Mesenchymal stem cell (in vitro differentiated cells and primary cell): ENCODE data around the gene FRYL.

Source experiments
- DNase-seq: peaks from one replicate; pipeline ENCODE4 v3.0.0-alpha.2; 2013
- H2AFZ ChIP-seq: one replicate; pipeline ENCODE4 v1.6.1; 2013; ENCODE audit warnings: low read depth, mild to moderate bottlenecking, control low read depth, inconsistent platforms, low read length, moderate library complexity
- H2AK5ac ChIP-seq: 2 replicates; pipeline ENCODE4 v1.6.1; 2013; ENCODE audit warnings: low read length, moderate library complexity, mild to moderate bottlenecking, inconsistent platforms; ENCODE audit not compliant: severe bottlenecking
- H2BK120ac ChIP-seq: one replicate; pipeline ENCODE4 v1.6.1; 2013; ENCODE audit warnings: low read depth, mild to moderate bottlenecking, inconsistent platforms, low read length, moderate library complexity
- H2BK12ac ChIP-seq, 2 experiments: one replicate each; pipeline ENCODE4 v1.6.1; 2013; ENCODE audit warnings: inconsistent platforms in 2 of 2, low read length in 2 of 2, mild to moderate bottlenecking in 2 of 2, moderate library complexity in 2 of 2, control low read depth in 1 of 2
- H2BK15ac ChIP-seq: one replicate; pipeline ENCODE4 v1.6.1; 2013; ENCODE audit warnings: mild to moderate bottlenecking, low read depth, inconsistent platforms; ENCODE audit not compliant: poor library complexity, severe bottlenecking
- H2BK5ac ChIP-seq: 2 replicates; pipeline ENCODE4 v1.6.1; 2013; ENCODE audit warnings: low read depth, mild to moderate bottlenecking, low read length, control low read depth, inconsistent platforms; ENCODE audit not compliant: poor library complexity, severe bottlenecking
- H3K14ac ChIP-seq, 2 experiments: one replicate each; pipeline ENCODE4 v1.6.1; 2013; ENCODE audit warnings: inconsistent platforms in 2 of 2, low read length in 2 of 2, control low read depth in 1 of 2, mild to moderate bottlenecking in 1 of 2, moderate library complexity in 1 of 2
- H3K18ac ChIP-seq, 2 experiments: one replicate each; pipeline ENCODE4 v1.6.1; 2013; ENCODE audit warnings: inconsistent platforms in 2 of 2, low read length in 2 of 2, control low read depth in 1 of 2, low read depth in 1 of 2, mild to moderate bottlenecking in 1 of 2
- H3K23ac ChIP-seq, 2 experiments: one replicate each; pipeline ENCODE4 v1.6.1; 2013; ENCODE audit warnings: inconsistent platforms in 2 of 2, low read length in 2 of 2, mild to moderate bottlenecking in 2 of 2, moderate library complexity in 2 of 2, control low read depth in 1 of 2
- H3K27ac ChIP-seq: 2 replicates; pipeline ENCODE4 v1.5.1; 2013; ENCODE audit warnings: mild to moderate bottlenecking, moderate library complexity, low read length, control low read depth, inconsistent platforms; ENCODE audit not compliant: poor library complexity, severe bottlenecking
- H3K27me3 ChIP-seq, 2 experiments: 2 replicates each; pipeline versions ENCODE4 v1.6.1 to v1.7.0; 2013; ENCODE audit warnings: low read length in 2 of 2, mild to moderate bottlenecking in 2 of 2, moderate library complexity in 2 of 2, control low read depth in 1 of 2, inconsistent platforms in 1 of 2; ENCODE audit not compliant: control insufficient read depth in 1 of 2, insufficient read depth in 1 of 2
- H3K36me3 ChIP-seq, 2 experiments: 2 replicates each; pipeline versions ENCODE4 v1.6.1 to v1.7.0; 2013; ENCODE audit warnings: low read length in 2 of 2, control low read depth in 1 of 2, inconsistent platforms in 1 of 2, low read depth in 1 of 2, mild to moderate bottlenecking in 1 of 2; ENCODE audit not compliant: insufficient read depth in 2 of 2, control insufficient read depth in 1 of 2
- H3K4ac ChIP-seq, 2 experiments: one replicate each; pipeline ENCODE4 v1.6.1; 2013; ENCODE audit warnings: inconsistent platforms in 2 of 2, low read length in 2 of 2, mild to moderate bottlenecking in 2 of 2, moderate library complexity in 2 of 2, control low read depth in 1 of 2, low read depth in 1 of 2
- H3K4me1 ChIP-seq: 2 replicates; pipeline ENCODE4 v1.6.1; 2013; ENCODE audit warnings: low read depth, low read length, control low read depth; ENCODE audit not compliant: control insufficient read depth, insufficient read depth
- H3K4me2 ChIP-seq: 2 replicates; pipeline ENCODE4 v1.6.1; 2013; ENCODE audit warnings: low read length, mild to moderate bottlenecking, inconsistent platforms; ENCODE audit not compliant: poor library complexity, severe bottlenecking
- H3K4me3 ChIP-seq, 2 experiments: 2 replicates each; pipeline versions ENCODE4 v1.5.1 to v1.7.0; 2013; ENCODE audit warnings: low read length in 2 of 2, mild to moderate bottlenecking in 2 of 2, control low read depth in 1 of 2, low read depth in 1 of 2; ENCODE audit not compliant: insufficient read depth in 1 of 2
- H3K79me1 ChIP-seq: replicated peaks from 2 replicates; pipeline ENCODE4 v1.6.1; 2013; ENCODE audit warnings: mild to moderate bottlenecking, control low read depth, low read length, inconsistent platforms; ENCODE audit not compliant: poor library complexity, severe bottlenecking
- H3K9ac ChIP-seq: 2 replicates; pipeline ENCODE4 v1.7.0; 2013; ENCODE audit warnings: mild to moderate bottlenecking, low read length, moderate library complexity
- H3K9me3 ChIP-seq: 2 replicates; pipeline ENCODE4 v1.7.0; 2013; ENCODE audit warnings: mild to moderate bottlenecking, low read length; ENCODE audit not compliant: control insufficient read depth
- H4K8ac ChIP-seq: one replicate; pipeline ENCODE4 v1.6.1; 2013; ENCODE audit warnings: inconsistent platforms, mild to moderate bottlenecking, low read length, moderate library complexity
- H4K91ac ChIP-seq: one replicate; pipeline ENCODE4 v1.6.1; 2013; ENCODE audit warnings: mild to moderate bottlenecking, low read length, inconsistent platforms
- WGBS: methylation state at CpG from one replicate; pipeline ENCODE4 v1.1.7; 2013; ENCODE audit warnings: mixed read lengths; 5-methylcytosine and 5-hydroxymethylcytosine counted together

The FRYL gene

GRCh38 chr4:48538358-48538757 is 241.7 kb downstream of the FRYL start:
- no peak overlapping the region for H3K4ac ChIP-seq
- no peak for DNase-seq
- H3K4me3 ChIP-seq = no peak overlapping the region
- H3K9ac ChIP-seq = no peak overlapping the region
- H3K23ac ChIP-seq = no peak overlapping the region
- H2BK15ac ChIP-seq = no peak overlapping the region
- H2BK12ac ChIP-seq = no peak overlapping the region
- no peak overlapping the region for H2AFZ ChIP-seq
- no peak overlapping the region for H2AK5ac ChIP-seq
- no peak overlapping the region for H3K14ac ChIP-seq
- no peak overlapping the region for H3K4me2 ChIP-seq
- no peak overlapping the region for H2BK5ac ChIP-seq
- H3K27ac ChIP-seq = no peak overlapping the region
- no peak overlapping the region for H4K91ac ChIP-seq
- no peak overlapping the region for H4K8ac ChIP-seq
- H3K9me3 ChIP-seq = no peaks in the 10 kb centered on the region
- H3K27me3 ChIP-seq = no peaks in the 10 kb centered on the region
- H3K18ac ChIP-seq = no peak overlapping the region
- peaks cover 10 to 71% of the 10 kb centered on the region in 2 experiments for H3K36me3 ChIP-seq
- H3K4me1 ChIP-seq = no peaks in the 10 kb centered on the region
- peaks cover 6% of the 10 kb centered on the region for H3K79me1 ChIP-seq
- no peak overlapping the region for H2BK120ac ChIP-seq

GRCh38 chr4:48526406-48526805 is 253.7 kb downstream of the FRYL start:
- Histone ChIP-seq H3K4me2 (no peak overlapping the region), H2AK5ac (no peak overlapping the region), H2BK15ac (no peak overlapping the region), H3K18ac (no peak overlapping the region), H3K23ac (no peak overlapping the region), H3K36me3 (peaks cover 15 to 91% of the 10 kb centered on the region in 2 experiments), H2BK120ac (no peak overlapping the region), H3K9ac (no peak overlapping the region), H2AFZ (no peak overlapping the region), H3K9me3 (no peaks in the 10 kb centered on the region), H3K27ac (no peak overlapping the region), H3K4me3 (no peak overlapping the region), H2BK5ac (no peak overlapping the region), H4K91ac (no peak overlapping the region), H3K79me1 (no peaks in the 10 kb centered on the region), H3K4me1 (no peaks in the 10 kb centered on the region), H4K8ac (no peak overlapping the region), H3K27me3 (no peaks in the 10 kb centered on the region), H3K4ac (no peak overlapping the region), H2BK12ac (no peak overlapping the region), H3K14ac (no peak overlapping the region)
- WGBS = no CpG with 5 or more reads among the region's 1 CpG
- no peak for DNase-seq

- H2BK5ac ChIP-seq = no peak overlapping the region
- 67% methylated on average over 2 of the region's 3 CpGs for WGBS
These were observed 261.9 kb downstream of the FRYL start for GRCh38 chr4:48518143-48518542.

GRCh38 chr4:48509543-48509942 is 270.5 kb downstream of the FRYL start:
- Histone ChIP-seq H3K27ac (no peak overlapping the region), H3K9me3 (no peaks in the 10 kb centered on the region), H3K36me3 (peaks cover 7 to 86% of the 10 kb centered on the region in 2 experiments), H3K23ac (no peak overlapping the region), H3K79me1 (peaks cover 5% of the 10 kb centered on the region), H2BK5ac (no peak overlapping the region), H3K9ac (no peak overlapping the region), H4K91ac (no peak overlapping the region), H3K18ac (no peak overlapping the region), H2AFZ (no peak overlapping the region), H3K27me3 (no peaks in the 10 kb centered on the region), H3K4me2 (no peak overlapping the region), H2BK12ac (no peak overlapping the region), H4K8ac (no peak overlapping the region), H3K14ac (no peak overlapping the region), H3K4me3 (no peak overlapping the region), H2BK15ac (no peak overlapping the region), H3K4me1 (no peaks in the 10 kb centered on the region), H2BK120ac (no peak overlapping the region), H2AK5ac (no peak overlapping the region), H3K4ac (no peak overlapping the region)
- no peak for DNase-seq

More at GRCh38 chr4:48518143-48518542, 261.9 kb downstream of the FRYL start:
- Histone ChIP-seq H3K4me2 (no peak overlapping the region), H2AK5ac (no peak overlapping the region), H3K4me3 (no peak overlapping the region), H3K36me3 (peaks cover 19 to 82% of the 10 kb centered on the region in 2 experiments), H3K4ac (no peak overlapping the region), H3K18ac (no peak overlapping the region), H2AFZ (no peak overlapping the region), H2BK15ac (no peak overlapping the region), H3K9ac (no peak overlapping the region), H3K14ac (no peak overlapping the region), H4K8ac (no peak overlapping the region), H2BK120ac (no peak overlapping the region), H3K4me1 (no peaks in the 10 kb centered on the region), H2BK12ac (no peak overlapping the region), H3K79me1 (no peaks in the 10 kb centered on the region), H3K27me3 (no peaks in the 10 kb centered on the region), H3K9me3 (no peaks in the 10 kb centered on the region), H4K91ac (no peak overlapping the region), H3K23ac (no peak overlapping the region), H3K27ac (no peak overlapping the region)
- peak; percentile 7 for DNase-seq
